Gastroesophageal sphincter (tissue), 4 donors: ENCODE results near the gene IP6K2. TPM values are rescaled to one million over a fixed set of nuclear protein-coding genes. Genes with fewer than 3 reads are reported as not detected.
"Not testable (repeated sequence)": the region's sequence is repeated elsewhere in the genome, so short reads cannot be mapped to it uniquely, and the experiment has no call there.

Source experiments
- ATAC-seq: fragments of 150-250 bp; one replicate; pipeline ENCODE4 v1.9.1; 2016; ENCODE audit warnings: mild to moderate bottlenecking, moderate library complexity
- H3K27ac ChIP-seq, 4 donors: fragments of 200-600 bp; sonication (generic) in 3 of 4; 1 replicate in 3 of 4; 2 replicates in 1 of 4; pipeline ENCODE4 v1.5.1; 2016 to 2019
- H3K27me3 ChIP-seq: fragments of 200-600 bp; sonication (generic); one replicate; pipeline ENCODE4 v1.5.1; 2019
- H3K36me3 ChIP-seq, 2 donors: fragments of 200-600 bp; sonication (generic); one replicate each; pipeline ENCODE4 v1.5.1; 2019; ENCODE audit warnings: control low read depth in 1 of 2
- H3K4me1 ChIP-seq, 3 donors: fragments of 200-600 bp; sonication (generic); 1 replicate in 2 of 3; 2 replicates in 1 of 3; pipeline ENCODE4 v1.5.1; 2016 to 2019; ENCODE audit warnings: control low read depth in 2 of 3
- H3K4me3 ChIP-seq, 2 donors: fragments of 200-600 bp; sonication (generic); one replicate each; pipeline ENCODE4 v1.5.1; 2019; ENCODE audit warnings: mild to moderate bottlenecking in 1 of 2, moderate library complexity in 1 of 2
- H3K9me3 ChIP-seq, 3 donors: fragments of 200-600 bp; sonication (generic); one replicate each; pipeline ENCODE4 v1.5.1; 2017 to 2019; ENCODE audit warnings: control low read depth in 2 of 3
- CTCF ChIP-seq, 4 experiments: fragments of 200-600 bp in 2 of 4; fragments of 450-650 bp in 2 of 4; sonication (generic) in 1 of 4; IDR thresholded peaks; one replicate each; pipeline ENCODE4 v1.5.1; 2017 to 2019; ENCODE audit warnings: antibody characterized with exemption in 4 of 4, mild to moderate bottlenecking in 2 of 4, moderate library complexity in 2 of 4
- EP300 ChIP-seq: sonication (generic); formaldehyde crosslinking; IDR thresholded peaks from one replicate; pipeline ENCODE4 v1.6.1; 2017; ENCODE audit warnings: antibody characterized with exemption, mild to moderate bottlenecking
- POLR2A ChIP-seq, 2 donors: fragments of 450-650 bp; IDR thresholded peaks; one replicate each; pipeline ENCODE4 v1.6.1; 2017; ENCODE audit warnings: antibody characterized with exemption in 2 of 2, mild to moderate bottlenecking in 2 of 2, moderate library complexity in 1 of 2
- POLR2AphosphoS5 ChIP-seq: sonication (generic); formaldehyde crosslinking; IDR thresholded peaks from one replicate; pipeline ENCODE4 v1.6.1; 2017; ENCODE audit warnings: antibody characterized with exemption
- WGBS, 2 donors: methylation state at CpG; one replicate each; pipeline ENCODE4 v1.1.5; 2018; ENCODE audit warnings: low coverage in 1 of 2; 5-methylcytosine and 5-hydroxymethylcytosine counted together
- total RNA-seq, 4 donors: library from RNA; depleted of rRNA; stranded (reverse); fragments of >200 nt; gene quantifications; one replicate each; pipeline ENCODE4 v1.1.0, GENCODE V29; 2016

Gene IP6K2, protein sequence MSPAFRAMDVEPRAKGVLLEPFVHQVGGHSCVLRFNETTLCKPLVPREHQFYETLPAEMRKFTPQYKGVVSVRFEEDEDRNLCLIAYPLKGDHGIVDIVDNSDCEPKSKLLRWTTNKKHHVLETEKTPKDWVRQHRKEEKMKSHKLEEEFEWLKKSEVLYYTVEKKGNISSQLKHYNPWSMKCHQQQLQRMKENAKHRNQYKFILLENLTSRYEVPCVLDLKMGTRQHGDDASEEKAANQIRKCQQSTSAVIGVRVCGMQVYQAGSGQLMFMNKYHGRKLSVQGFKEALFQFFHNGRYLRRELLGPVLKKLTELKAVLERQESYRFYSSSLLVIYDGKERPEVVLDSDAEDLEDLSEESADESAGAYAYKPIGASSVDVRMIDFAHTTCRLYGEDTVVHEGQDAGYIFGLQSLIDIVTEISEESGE
- 10 to 100 TPM; 44.5 to 52.8 (median 48.1) TPM for total RNA-seq

- H3K9me3 ChIP-seq, result no peaks in the 10 kb centered on the region
- H3K36me3 ChIP-seq, result peaks cover 0 to 30% of the 10 kb centered on the region in 2 donors
- H3K27me3 ChIP-seq, result no peaks in the 10 kb centered on the region
- peak within 1 kb of the TSS; percentile 90 to 99 for H3K4me3 ChIP-seq
- ATAC-seq, result peak; percentile 100
- 6% methylated on average over 7 of the region's 38 CpGs; no CpG with 5 or more reads in 1 of the 2 donors for WGBS, 2 donors
- H3K27ac ChIP-seq, result peak within 1 kb of the TSS; percentile 68 to 86 (median 84)
- TF ChIP-seq CTCF (IDR thresholded peaks at IDR 0.05) (peak in 1 of 4 experiments; percentile 17), EP300 (no peak), POLR2A (IDR thresholded peaks at IDR 0.05) (peak; percentile 35 to 63), POLR2AphosphoS5 (peak; percentile 78)
- H3K4me1 ChIP-seq, result peaks cover 4 to 49% (median 16%) of the 10 kb centered on the region in 3 donors
Observed at GRCh38 chr3:48716982-48717746, at the start of gene IP6K2. Gene IP6K2 (minus strand): TSS chr3:48717221. CDS start chr3:48695291, 21,930 bp downstream.

DNA sequence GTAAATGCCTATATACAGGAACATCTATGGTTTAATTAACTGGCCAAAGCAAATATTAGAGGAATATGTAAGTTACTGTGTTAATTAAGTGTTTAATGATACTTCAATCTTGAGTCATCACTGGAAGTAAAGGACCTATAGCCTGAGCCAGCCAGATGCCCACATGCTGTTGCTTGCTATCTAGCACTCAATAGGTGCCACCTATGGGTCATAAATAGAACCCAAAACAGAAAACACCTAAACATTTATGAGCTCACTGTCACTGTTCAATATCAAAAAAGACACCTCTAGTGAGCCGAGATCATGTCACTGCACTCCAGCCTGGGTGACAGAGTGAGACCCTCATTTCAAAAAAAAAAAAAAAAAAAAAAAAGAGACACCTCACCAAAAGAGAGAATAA lies 48.4 kb upstream of the IP6K2 start:
- TF ChIP-seq EP300 (no peak), CTCF (IDR thresholded peaks at IDR 0.05) (no peak), POLR2AphosphoS5 (no peak), POLR2A (IDR thresholded peaks at IDR 0.05) (no peak)
- Histone ChIP-seq H3K4me3 (no peak overlapping the region), H3K4me1 (no peaks in the 10 kb centered on the region), H3K36me3 (peaks cover 0 to 93% of the 10 kb centered on the region in 2 donors), H3K9me3 (no peaks in the 10 kb centered on the region), H3K27me3 (no peaks in the 10 kb centered on the region), H3K27ac (no peak overlapping the region)
- 71% methylated on average over 1 of the region's 1 CpG; no CpG with 5 or more reads in 1 of the 2 donors for WGBS, 2 donors
- ATAC-seq, result no peak

- WGBS, 2 donors, result 52 to 55% methylated on average over 3 of the region's 3 CpGs
Observed at GRCh38 chr3:48762816-48763215, 45.8 kb upstream of the IP6K2 start.

DNA sequence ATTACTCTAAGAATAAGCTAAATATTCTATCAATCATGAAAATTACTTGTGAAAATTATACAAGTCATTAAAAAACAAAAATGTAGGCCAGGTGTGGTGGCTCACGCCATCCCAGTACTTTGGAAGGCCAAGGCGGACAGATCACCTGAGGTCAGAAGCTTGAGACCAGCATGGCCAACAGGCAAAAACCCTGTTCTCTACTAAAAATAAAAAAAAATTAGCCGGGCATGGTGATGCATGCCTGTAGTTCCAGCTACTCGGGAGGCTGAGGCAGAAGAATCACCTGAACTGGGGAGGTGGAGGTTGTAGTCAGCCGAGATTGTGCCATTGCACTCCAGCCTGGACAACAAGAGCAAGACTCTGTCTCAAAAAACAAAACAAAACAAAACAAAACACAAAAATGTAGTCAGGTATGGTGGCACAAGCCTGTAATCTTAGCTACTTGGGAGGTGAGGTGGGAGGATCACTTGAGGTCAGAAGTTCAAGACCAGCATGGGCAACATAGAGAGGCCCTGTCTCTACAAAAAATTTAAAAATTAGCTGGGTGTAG lies 43.0 kb upstream of the IP6K2 start:
- not testable (repeated sequence) for ATAC-seq, H3K4me1 ChIP-seq, H3K27ac ChIP-seq, H3K9me3 ChIP-seq, H3K27me3 ChIP-seq, H3K4me3 ChIP-seq
- peaks cover 0 to 99% of the 10 kb centered on the region in 2 donors for H3K36me3 ChIP-seq
- 82 to 86% methylated on average over 5 of the region's 5 CpGs for WGBS, 2 donors

More at GRCh38 chr3:48762816-48763215, 45.8 kb upstream of the IP6K2 start:
- H3K4me3 ChIP-seq, result no peak overlapping the region
- H3K36me3 ChIP-seq, result peaks cover 0 to 93% of the 10 kb centered on the region in 2 donors
- H3K27me3 ChIP-seq, result no peaks in the 10 kb centered on the region
- no peaks in the 10 kb centered on the region for H3K4me1 ChIP-seq
- no peaks in the 10 kb centered on the region for H3K9me3 ChIP-seq
- H3K27ac ChIP-seq, result no peak overlapping the region
- no peak for ATAC-seq
- TF ChIP-seq CTCF (IDR thresholded peaks at IDR 0.05), result no peak
- no peak for TF ChIP-seq EP300
- TF ChIP-seq POLR2AphosphoS5, result no peak

- not testable (repeated sequence) for H3K9me3 ChIP-seq, H3K27ac ChIP-seq, H3K4me3 ChIP-seq, H3K27me3 ChIP-seq, ATAC-seq, H3K4me1 ChIP-seq
- H3K36me3 ChIP-seq, result peaks cover 0 to 99% of the 10 kb centered on the region in 2 donors
- WGBS, 2 donors, result 90% methylated on average over 6 of the region's 6 CpGs; no CpG with 5 or more reads in 1 of the 2 donors
Observed at GRCh38 chr3:48759531-48759930, 42.5 kb upstream of the IP6K2 start.
